GM21423 (cell line): Measurements from ENCODE around the gene SLC34A3.

Experiments
- ATAC-seq: cut with Tn5 transposase; IDR thresholded peaks from one replicate; pipeline ENCODE4 v1.9.1; 2021; ENCODE audit warnings: mild to moderate bottlenecking, moderate library complexity; ENCODE audit not compliant: unreplicated experiment

The SLC34A3 gene

DNA sequence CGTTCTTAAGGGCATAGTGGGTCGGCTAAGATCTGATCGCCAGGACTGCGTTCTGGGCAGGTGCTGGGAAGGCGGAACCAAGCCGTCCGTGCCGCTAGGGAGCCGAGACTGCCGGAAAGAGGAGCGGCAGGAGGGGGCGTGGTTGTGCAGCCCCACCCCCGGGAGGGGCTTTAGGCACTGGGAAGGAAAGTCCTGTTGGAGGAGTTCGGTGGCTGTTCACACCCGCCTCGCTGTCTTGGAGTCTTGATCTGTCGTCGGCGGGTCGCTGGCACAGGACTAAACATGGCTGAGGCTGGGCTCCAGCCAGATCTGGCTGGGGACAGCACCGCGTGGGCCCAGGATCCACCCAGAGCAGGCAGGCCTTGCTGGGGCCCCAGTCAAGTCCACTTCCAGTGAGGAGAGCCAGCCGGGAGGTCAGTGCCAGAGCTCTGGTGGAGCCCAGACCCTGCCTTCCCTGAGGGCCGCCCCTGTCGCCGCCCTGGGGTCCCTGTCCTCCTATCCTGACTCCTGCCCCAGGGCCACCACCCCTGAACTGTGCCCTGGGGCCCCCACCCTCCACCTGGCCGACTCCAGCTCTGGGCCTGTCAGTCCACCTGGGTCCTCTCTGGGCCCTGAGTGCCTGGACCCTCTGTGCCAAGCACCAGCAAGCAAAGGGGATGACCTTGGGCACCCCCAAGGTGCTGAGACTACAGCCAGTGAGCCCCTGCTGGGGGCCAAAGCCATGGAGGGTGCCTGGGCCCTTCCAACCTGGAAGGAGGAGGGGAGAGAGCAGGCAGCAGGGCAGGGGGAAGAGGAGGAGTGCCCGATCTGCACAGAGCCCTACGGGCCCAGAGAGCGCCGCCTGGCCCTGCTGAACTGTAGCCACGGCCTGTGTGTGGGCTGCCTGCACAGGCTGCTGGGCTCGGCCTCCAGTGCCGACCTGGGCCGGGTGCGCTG is 13.2 kb upstream of the SLC34A3 start:
- no peak for ATAC-seq

DNA sequence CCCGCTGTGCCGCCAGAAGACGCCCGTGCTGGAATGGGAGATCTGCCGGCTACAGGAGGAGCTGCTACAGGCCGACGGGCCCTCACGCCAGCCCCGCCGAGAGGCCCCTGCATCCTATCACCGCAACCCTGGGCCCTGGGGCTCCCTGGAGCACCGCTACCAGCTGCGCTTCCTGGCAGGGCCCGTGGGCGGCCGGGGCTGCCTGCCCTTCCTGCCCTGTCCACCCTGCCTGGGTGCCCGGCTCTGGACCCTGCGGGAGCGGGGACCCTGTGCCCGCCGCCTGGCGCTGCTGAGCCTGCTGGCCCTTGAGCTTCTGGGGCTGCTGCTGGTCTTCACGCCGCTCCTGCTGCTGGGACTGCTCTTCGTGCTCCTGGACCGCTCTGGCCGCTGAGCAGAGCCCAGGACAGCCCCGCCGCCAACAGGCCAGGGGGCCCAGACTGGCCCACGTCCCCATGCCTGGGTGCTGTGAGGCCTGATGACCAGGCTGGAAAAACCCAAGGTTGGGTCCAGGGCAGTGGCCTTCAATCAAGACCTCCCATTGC is 12.4 kb upstream of the SLC34A3 start:
- no peak for ATAC-seq

DNA sequence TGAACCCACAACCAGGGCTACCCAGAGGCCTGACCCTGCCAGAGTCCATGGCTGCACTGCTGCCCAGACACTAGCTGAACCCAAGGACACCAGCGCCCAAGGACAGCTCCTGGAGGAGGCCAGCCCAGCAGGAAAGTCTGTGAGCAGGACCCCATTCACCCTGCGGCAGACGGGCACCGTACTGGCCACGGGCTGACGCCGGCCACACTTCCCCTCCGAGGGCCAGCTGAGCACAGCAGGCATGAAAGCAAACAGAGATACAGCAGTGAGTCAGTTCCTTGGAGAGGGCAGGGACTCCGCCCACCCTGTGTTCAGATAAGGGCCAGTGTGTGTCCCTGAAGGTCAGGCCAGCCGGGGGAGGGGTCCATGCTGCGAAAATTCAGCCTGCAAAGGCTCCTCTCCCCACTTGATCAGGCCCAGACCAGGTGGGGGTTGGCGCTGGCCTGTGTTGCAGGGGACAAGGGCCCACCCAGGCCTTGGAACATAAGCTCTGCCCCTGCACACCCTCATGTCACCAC is 11.9 kb upstream of the SLC34A3 start:
- ATAC-seq, result no peak

DNA sequence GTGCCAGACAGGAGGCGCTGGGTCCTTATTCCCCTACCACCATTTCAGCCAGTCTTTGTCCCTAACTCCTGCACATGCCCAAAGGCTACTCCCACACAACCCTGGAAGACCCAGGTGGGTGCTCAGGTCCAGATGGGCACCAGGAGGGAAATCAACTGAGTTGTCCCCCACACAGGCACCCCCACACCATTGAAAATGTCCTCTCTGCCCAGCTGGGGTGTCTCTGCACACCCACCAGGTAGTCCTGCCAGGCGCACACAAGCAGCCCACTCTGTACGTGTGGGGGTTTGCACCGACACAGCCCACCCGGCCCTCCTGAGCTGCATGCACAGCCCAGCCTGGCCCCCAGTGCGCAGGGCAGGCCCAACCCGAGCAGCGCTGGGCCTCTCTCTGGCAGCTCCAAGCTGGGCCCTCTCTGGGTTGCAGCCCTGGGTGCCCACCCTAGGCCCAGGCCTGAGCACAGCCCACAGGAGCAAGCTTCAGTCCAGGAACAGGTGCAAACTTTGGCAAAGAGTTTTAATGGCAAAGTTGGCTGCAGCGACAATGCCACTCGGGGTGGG is 10.9 kb upstream of the SLC34A3 start:
- no peak for ATAC-seq

DNA sequence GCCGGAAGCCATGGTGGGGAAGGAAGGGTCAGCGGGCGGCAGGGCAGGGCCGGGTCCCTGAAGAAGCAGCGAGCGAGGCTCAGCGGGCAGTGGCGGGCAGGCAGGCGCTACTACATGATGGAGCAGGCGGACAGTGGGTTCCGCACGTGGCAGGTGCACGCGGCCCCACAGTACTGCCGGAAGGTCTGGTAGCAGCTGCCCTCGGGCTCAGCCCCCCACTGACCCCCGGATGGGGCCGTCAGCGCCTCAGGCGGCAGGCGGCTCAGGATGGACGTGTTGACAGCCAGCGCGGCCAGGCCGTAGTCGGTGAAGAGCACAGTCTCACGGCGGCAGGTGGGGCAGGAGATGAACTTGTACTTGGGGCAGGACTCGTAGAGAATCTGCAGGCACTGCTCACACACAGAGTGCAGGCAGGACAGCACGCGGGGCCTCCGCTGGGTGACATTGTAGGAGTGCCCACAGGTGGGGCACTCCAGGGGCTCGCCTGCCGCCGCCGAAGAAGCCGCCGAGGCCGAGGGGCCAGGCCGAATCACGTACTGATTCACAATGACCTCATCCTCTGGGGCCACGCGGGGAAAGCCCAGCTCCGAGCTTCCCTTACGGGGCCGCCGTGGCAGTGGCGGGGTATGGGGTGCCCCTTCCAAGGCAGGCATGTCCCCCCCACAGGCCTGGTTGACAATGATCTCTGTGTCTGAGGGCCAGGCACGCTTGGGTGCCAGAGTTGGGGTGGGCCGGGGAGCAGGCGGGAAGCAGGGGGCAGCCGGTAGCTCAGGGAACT is 10.2 kb upstream of the SLC34A3 start:
- ATAC-seq, result no peak

DNA sequence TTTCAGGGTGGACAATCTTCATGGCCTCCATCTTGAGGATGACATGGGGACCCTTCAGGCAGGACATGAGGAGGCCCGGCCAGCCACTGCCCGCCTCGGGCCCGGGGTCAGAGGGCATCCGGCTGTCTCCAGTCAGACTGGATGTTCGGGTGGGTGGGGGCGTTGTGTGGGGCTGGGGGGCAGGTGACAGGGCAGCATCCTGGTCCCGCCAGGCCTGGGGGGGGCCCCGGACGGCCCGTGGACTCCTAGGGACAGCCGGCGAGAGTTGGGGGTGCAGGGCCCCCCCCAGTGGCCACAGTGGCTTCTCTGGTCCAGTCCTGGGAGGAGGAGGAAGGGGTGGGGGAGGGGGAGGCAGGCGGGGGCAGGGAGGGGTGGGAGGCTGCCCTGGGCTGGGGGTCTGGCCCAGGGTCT is 9.6 kb upstream of the SLC34A3 start:
- ATAC-seq, result no peak

DNA sequence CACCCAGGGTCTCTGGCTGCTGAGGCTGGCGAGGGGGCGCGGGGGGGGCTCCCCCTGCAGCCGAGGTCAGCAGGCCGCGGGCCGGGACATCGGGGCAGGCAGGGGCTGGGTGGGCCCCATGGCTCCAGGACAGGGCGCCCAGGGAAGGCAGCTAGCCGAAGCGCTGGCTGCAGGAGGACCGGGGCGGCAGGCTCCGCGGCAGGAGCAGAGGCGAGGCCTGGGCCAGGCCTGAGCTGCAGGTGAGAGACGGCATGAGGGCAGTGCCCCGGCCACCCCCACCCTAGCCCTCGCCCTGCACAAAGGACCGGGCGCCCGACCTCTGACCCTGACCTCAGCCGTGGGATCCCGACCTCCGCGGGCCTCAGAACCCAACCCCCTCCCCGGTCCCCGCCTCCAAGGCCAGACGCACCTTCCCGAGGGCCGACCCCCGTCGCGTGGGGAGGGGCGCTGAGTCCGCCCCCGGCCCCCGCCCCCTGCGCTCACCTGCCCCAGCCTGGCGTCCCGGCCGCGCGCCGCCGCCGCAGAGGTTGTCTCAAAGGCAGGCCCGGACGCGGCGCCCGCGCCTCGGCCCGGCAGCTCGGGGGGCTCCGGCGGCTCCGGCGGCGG is 9.1 kb upstream of the SLC34A3 start:
- no peak for ATAC-seq

DNA sequence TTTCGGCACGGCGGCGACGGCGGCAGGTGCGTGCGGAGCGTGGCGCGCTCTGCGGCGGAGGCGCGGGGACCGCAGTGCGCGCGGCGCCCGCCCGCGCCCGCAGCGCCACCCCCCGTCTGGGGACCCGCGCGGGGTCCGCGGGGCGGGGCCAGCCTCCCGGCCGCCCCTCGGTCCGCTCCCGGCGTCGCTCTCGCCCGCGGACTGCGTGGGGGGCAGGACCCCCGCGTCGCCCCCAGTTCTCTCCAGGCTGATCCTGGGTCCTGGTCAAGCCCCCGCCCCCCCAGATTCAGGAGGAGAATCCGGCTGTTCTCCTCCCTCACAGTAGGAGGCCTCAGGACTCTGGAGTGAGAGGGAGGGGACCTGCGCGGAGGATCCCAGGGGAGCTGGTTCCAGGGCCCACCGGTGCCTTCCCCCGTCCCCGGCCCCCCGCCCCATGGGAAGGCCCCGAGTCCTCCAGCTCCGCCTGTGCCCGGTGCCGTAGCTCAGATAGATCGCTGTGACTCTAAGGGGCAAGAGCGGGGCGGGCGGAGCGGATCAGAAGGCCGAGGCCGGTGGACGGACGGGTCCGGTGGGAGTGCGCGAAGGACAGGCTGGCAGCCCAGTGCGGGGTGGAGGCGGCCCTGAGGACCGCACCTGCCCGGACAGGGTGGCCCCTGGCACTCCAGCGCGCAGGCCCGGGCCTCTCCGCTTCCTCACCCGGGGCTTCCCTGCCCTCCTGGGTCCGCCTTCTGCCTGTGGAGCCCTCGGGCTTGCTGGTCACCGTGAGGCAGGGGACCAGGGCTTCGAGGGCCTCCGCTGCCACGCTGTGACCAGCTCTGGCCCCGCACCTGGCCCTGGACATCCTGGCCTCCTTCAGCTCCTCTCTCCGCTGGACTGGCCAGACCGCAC is 8.3 kb upstream of the SLC34A3 start, which contains the start of gene RNF208:
RNF208 (minus strand) TSS at position 51 of the 888 bp plus-strand sequence. CDS start 1,028 bp downstream, outside the sequence.
- ATAC-seq, result no peak

DNA sequence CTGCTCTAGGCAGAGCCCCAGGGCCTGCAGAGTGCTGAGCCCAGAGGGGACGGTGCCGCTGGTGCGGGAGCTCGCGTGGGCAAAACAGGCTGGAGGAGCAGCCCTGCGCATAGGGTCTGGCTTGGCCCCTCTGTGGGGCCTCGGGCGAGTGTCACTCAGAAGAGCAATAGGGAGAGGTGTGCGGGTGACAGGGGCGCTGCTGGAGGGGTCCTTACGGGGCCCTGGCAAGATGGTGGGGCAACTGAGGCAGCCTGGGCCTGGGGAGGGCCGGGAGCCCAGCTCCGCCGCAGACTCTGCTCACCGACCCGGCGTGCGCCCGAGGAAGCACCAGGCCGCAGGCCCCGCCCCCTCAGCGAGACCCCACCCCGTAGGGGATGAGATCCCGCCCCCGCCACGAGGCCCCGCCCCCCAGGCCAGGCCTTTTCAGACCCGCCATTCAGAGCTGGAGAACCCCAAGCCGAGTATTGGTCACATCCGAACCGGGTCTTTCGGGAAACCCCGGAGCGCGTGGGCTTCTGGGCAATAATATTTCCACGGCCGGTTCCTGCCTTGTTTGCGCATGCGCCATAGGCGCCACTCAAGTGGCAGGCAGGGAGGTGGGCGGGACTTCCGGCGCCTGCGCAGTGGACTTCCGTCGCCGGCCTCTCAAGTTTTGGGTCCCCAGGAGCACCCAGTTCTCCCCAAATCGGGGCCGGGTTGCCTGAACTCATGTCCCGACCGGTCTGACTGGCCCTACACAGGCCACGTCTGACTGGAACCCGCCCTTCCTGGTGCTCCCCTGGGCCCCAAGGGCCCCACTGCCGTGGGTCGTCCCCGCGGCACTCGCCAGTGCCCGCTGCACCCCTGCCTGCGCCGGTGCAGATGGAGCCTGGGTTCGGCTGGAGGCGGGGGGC is 7.4 kb upstream of the SLC34A3 start:
- ATAC-seq, result peak; percentile 77

DNA sequence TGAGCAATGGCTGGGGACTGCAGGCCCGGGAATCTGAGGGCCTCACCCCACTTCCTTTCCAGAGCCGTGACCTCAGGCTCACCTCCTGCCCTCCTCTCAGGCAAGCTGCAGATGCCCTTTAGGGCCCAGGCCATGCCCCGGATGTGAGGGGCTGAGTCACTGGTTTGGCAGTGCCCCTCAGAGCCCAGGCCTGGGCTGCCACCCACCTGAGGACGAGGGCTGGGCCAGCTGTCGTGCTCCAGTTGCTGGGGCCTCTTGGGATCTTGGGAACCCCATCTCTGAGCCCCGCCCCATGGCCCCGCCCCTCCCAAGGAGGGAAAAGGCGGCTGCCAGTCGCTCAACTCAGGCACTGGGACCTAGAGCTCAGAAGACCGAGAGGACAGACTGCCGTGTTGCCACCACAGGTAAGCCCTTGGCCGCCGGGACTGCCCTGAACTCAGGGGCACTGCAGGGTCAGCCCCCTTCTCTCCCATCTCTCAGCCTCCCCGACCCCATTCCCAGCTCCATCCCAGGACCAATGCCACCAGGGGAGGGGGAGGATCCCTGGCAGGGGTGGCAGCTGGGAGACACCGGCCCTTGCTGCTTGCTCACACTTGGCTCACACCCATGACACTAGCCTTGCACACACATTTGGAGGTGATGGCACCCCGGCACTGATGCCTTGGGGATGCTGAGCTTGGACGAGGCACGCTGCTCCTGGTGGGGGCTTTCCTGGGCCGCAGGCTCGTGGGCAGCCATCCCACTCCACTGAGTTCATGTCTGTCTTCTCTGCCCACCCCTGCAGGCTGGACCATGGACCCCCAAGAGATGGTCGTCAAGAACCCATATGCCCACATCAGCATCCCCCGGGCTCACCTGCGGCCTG is 5.6 kb upstream of the SLC34A3 start, which contains the start of gene CYSRT1:
CYSRT1 (plus strand) TSS at position 345 of the 865 bp plus-strand sequence; CDS start at position 793, 448 bp downstream.
- ATAC-seq, result no peak

DNA sequence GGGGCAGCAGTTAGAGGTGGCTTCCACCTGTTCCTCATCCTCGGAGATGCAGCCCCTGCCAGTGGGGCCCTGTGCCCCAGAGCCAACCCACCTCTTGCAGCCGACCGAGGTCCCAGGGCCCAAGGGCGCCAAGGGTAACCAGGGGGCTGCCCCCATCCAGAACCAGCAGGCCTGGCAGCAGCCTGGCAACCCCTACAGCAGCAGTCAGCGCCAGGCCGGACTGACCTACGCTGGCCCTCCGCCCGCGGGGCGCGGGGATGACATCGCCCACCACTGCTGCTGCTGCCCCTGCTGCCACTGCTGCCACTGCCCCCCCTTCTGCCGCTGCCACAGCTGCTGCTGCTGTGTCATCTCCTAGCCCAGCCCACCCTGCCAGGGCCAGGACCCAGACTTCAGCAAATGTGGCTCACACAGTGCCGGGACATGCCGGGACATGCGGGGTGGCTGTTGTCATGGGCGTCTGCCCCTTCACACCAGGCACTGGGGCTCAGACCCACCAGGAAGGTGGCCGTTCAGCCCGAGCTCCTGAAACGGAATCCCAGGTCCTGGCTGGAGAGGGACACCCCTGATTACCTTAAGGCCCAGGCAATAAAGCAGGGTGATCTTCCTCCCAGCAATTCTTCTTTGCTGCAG is 4.9 kb upstream of the SLC34A3 start:
- no peak for ATAC-seq

DNA sequence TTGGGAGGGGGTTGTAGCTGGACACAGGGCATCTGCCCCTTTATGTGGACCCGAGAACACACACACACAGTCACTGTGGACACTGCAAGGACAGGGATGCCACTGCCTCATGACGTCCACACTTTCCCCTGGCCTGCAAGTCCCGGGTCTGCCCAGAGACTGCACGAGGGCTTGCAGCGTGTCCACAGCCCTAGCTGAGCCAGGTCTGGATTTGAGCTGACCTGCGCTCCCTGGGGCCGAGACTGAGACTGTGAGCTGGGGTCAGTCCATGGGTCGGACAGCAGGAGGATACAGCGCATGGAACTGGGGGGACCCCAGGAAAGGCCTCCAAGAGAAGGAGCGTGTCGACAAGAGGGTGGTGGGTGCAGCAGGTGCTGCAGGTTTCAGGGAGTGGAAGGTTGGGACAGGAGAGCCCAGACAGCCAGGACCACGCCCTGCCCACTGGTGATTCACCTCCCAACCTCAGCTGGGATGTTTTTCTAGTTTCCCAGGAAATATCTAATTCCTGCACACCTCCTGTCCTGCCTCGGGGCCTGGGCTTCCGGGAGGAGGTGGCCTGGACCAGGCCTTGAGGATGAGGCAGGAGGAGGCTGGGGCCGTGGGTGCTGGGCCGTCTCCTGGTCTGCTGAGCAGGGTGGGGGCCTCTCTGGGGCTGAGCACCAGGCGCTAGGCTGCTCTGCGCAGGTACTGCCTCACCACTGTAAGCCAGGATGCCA is 4.2 kb upstream of the SLC34A3 start:
- ATAC-seq, result no peak

DNA sequence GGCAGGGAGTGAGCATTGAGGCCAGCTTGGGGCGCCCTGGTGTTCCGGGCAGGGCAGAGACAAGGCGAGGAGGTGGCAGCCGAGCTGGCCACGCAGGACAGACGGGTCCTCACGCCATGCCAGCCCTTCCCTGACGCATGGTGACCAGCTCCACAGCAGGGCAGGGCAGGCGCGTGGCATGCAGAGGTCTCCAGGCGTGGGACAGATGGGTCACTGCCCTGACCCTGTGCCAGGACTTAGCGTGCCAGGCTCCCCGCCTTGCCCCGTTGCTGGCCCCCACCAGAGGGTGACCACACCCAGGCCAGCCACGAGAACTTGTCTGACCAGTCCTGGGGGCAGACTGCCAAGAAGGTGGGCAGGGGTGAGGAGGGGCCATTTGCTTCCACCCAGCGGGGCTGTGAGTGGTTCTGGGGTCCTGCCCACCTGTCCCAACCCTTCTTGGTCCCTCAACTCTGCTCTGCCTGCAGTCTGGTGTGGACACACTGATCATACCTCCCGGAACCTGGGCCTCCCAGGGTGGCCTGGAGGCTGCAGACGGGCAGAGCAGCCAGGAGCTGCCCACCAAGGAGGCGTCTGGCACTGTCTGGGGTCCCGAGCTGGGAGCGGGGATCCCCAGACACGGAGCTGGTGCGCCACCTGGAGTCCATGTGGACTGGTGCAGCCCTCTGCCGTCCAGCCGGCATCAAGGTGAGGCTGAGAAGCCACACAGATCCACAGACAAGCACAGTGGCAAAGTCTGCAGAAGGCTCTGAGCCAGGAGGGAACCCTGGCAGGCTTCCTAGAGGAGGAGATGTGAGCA is 3.4 kb upstream of the SLC34A3 start, which contains the start of gene RNF224:
RNF224 (plus strand) TSS at position 449 of the 799 bp plus-strand sequence. CDS start 834 bp downstream, outside the sequence.
- ATAC-seq, result no peak

DNA sequence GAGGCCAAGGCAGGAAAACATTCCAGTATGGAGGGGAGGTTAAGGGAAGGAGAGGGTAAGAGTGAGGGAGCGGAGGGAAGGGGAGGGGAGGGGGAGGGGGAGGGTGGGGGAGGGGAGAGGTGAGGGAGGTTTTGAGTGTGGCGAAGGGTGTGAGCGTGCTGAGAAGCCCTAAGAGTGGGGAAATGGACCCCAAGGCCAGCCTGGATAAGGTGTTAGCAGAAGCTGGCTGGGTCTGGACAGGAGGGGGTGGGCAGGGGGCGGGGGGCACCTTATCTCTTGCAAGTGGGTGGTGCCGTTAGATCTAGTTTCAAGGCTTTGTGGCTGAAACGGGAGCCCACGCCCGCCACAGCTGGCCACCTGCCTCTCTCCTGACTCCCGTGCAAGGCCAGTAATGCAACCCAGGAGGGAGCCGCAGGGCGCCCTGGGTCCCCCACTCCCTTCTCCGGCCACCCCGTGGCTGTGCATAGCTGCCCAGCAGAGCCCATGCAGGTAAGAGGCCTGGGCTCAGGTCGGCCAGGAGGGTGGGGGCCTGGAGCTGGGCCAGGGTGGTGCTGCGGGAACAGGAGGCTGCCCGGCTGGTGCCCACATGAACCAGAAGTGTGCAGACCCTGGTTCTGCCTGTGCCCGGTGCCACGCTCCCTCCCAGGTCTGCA is 2.7 kb upstream of the SLC34A3 start:
- ATAC-seq, result no peak

DNA sequence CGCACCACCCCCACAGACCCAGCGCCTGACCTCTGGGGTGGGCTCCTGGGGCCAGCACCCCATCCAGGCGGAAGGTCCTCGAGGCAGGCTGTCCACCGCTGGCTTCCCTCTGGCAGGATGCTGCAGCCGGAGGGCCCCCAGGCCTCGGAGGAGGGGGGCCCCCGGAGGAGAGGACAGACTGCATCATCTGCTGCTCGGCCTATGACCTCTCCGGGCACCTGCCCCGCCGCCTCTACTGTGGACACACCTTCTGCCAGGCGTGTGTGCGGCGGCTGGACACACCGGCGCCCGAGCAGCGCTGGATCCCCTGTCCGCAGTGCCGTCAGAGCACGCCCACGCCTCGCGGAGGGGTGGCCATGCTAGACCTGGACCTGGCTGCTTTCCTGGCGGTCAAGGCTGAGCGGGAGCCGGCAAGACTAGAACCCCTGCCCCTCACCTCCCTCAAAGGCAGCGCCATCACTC is 2.2 kb upstream of the SLC34A3 start:
- ATAC-seq, result no peak
